ENCODE measurements around the gene AUH.

The AUH gene

GRCh38 chr9:91185193-91185886, 176.4 kb downstream of the AUH start:
- no peak for DNase-seq

GRCh38 chr9:91182429-91183225, 179.1 kb downstream of the AUH start:
- DNase-seq: no peak

GRCh38 chr9:91181541-91181940, 180.2 kb downstream of the AUH start:
- DNase-seq: no peak

GRCh38 chr9:91180930-91181268, 180.8 kb downstream of the AUH start:
- no peak for DNase-seq

- DNase-seq: no peak
Measured at GRCh38 chr9:91180240-91180929, 181.3 kb downstream of the AUH start.

GRCh38 chr9:91179237-91180138, 182.2 kb downstream of the AUH start:
- DNase-seq: no peak

GRCh38 chr9:91178281-91179236, 183.2 kb downstream of the AUH start:
- no peak for DNase-seq

- DNase-seq: no peak
Measured at GRCh38 chr9:91177661-91178280, 183.9 kb downstream of the AUH start.

GRCh38 chr9:91177081-91177480, 184.6 kb downstream of the AUH start:
- DNase-seq: no peak

- no peak for DNase-seq
Measured at GRCh38 chr9:91176426-91176825, 185.3 kb downstream of the AUH start.

- no peak for DNase-seq
Measured at GRCh38 chr9:91174772-91175171, 186.9 kb downstream of the AUH start.

- DNase-seq: no peak
Measured at GRCh38 chr9:91172329-91172728, 189.4 kb downstream of the AUH start.

- DNase-seq: no peak
Measured at GRCh38 chr9:91170951-91171350, 190.8 kb downstream of the AUH start.

GRCh38 chr9:91166796-91167366, 194.8 kb downstream of the AUH start:
- DNase-seq: no peak

GRCh38 chr9:91164724-91165520, 196.8 kb downstream of the AUH start:
- DNase-seq: peak; percentile 14
